ENCODE measurements around the gene GABRA4.

The GABRA4 gene

DNA sequence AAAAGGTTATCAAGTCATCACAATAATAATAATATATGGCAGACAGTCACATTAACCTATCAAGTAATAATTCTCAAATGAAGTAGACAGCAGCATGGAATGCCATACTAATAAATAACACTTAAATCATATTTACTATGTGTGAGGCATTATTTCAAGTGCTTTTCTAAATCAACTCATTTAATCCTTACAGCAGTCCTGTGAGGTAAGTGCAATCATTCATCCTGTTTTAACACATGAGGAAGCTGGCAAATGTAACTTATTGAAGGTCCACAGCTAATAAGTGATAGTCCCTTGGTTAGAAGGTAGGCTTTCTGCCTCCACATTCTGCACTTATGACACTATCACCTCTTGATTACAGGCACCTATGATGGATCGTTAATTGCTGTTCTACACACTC is 24.5 kb downstream of the GABRA4 start:
- no peak overlapping the region for H3K4me3 ChIP-seq (ENCODE audit: low read length)
- no peak for TF ChIP-seq EZH2phosphoT487 (IDR thresholded peaks at IDR 0.05; ENCODE audit: low read length)
- TF ChIP-seq, protein P1, sequence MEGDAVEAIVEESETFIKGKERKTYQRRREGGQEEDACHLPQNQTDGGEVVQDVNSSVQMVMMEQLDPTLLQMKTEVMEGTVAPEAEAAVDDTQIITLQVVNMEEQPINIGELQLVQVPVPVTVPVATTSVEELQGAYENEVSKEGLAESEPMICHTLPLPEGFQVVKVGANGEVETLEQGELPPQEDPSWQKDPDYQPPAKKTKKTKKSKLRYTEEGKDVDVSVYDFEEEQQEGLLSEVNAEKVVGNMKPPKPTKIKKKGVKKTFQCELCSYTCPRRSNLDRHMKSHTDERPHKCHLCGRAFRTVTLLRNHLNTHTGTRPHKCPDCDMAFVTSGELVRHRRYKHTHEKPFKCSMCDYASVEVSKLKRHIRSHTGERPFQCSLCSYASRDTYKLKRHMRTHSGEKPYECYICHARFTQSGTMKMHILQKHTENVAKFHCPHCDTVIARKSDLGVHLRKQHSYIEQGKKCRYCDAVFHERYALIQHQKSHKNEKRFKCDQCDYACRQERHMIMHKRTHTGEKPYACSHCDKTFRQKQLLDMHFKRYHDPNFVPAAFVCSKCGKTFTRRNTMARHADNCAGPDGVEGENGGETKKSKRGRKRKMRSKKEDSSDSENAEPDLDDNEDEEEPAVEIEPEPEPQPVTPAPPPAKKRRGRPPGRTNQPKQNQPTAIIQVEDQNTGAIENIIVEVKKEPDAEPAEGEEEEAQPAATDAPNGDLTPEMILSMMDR (IDR thresholded peaks at IDR 0.05; ENCODE audit: low read length): no peak
- no peak for TF ChIP-seq EZH2 (optimal IDR thresholded peaks at IDR 0.05; ENCODE audit: low read depth, low read length)
- no peaks in the 10 kb centered on the region for H3K27me3 ChIP-seq (replicated peaks; ENCODE audit: insufficient read depth, low read length)
- no peak for DNase-seq
- no peaks in the 10 kb centered on the region for H3K9me2 ChIP-seq (replicated peaks; ENCODE audit: insufficient read depth, low read length)
- H4K20me1 ChIP-seq (ENCODE audit: insufficient read depth, low read length): no peaks in the 10 kb centered on the region
- no peaks in the 10 kb centered on the region for H3F3A ChIP-seq (ENCODE audit: insufficient read depth, low read length)
- H3K36me3 ChIP-seq (replicated peaks; ENCODE audit: insufficient read depth, low read length): no peaks in the 10 kb centered on the region
- no peak overlapping the region for H3K9ac ChIP-seq (ENCODE audit: low read length)
- no peak overlapping the region for H3K27ac ChIP-seq (ENCODE audit: low read length)
- no peaks in the 10 kb centered on the region for H3K79me2 ChIP-seq (ENCODE audit: low read length)
- no peak overlapping the region for H2AFZ ChIP-seq (ENCODE audit: low read length)
- H3K4me1 ChIP-seq (ENCODE audit: low read length): no peaks in the 10 kb centered on the region
- no peak overlapping the region for H3K4me2 ChIP-seq (ENCODE audit: low read depth, low read length)
- no peaks in the 10 kb centered on the region for H3K9me3 ChIP-seq (replicated peaks; ENCODE audit: insufficient read depth, low read length)

DNA sequence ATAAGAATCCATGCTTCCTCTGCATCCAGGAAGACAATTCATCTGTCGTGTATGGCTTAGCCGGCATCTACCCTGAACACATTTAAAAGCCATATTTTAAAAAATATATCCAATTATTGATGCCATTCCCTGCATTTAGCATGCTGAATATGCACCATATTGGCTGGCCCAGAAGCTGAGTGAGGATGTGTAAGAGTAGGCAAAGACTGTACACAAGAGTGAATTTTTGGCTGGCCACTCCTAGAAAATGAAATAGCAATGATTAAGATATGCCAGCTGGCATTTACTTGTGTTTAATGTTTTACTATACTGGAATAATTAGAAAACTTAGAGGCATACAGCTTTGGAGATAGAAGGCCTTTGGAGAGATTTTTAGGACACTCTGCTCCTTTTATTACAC is 25.8 kb downstream of the GABRA4 start:
- H3K27ac ChIP-seq (ENCODE audit: low read length): no peak overlapping the region
- H3K27me3 ChIP-seq (replicated peaks; ENCODE audit: insufficient read depth, low read length): no peaks in the 10 kb centered on the region
- no peak for DNase-seq

DNA sequence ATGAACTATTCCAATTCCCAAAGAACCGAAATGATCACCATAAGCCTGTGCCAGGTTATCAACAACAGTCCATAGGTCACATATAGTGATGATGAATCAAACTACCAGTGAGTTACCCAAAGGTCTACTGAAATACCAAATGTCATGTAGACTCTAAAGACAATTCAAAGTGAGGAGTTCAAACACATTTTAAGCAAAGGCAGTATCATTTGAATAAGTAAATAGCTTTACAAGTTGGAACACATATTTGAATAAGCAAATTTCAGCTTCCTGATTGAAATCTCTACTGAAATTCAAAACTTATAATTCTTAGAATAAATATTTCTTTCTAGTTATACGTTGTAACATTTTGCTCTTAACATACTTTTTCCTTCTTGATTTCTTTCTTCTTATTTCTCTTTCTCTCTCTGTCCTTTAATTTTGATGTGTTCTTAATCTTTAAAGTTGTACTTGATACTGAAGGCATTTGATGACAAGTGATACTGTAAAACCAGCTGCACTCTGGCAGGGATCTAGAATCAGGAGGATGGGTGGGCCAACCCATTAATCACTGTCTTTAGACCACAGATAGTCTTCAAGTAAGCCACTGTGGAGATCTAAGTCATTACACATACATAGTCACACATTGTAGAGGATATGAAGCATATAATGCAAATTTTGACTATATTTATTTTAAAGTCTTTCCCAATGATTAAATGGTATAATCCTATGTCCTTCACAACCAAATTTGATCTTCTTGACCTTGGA is 34.5 kb downstream of the GABRA4 start:
- no peaks in the 10 kb centered on the region for H3K4me1 ChIP-seq (ENCODE audit: low read length)
- no peaks in the 10 kb centered on the region for H3K79me2 ChIP-seq (ENCODE audit: low read length)
- DNase-seq: no peak
- H2AFZ ChIP-seq (ENCODE audit: low read length): no peak overlapping the region
- H3K4me2 ChIP-seq (ENCODE audit: low read depth, low read length): no peak overlapping the region
- no peaks in the 10 kb centered on the region for H3F3A ChIP-seq (ENCODE audit: insufficient read depth, low read length)
- H3K27ac ChIP-seq (ENCODE audit: low read length): no peak overlapping the region
- no peaks in the 10 kb centered on the region for H3K36me3 ChIP-seq (replicated peaks; ENCODE audit: insufficient read depth, low read length)
- TF ChIP-seq EZH2 (optimal IDR thresholded peaks at IDR 0.05; ENCODE audit: low read depth, low read length) (no peak), EZH2phosphoT487 (IDR thresholded peaks at IDR 0.05; ENCODE audit: low read length) (no peak)
- TF ChIP-seq, protein P1 (IDR thresholded peaks at IDR 0.05; ENCODE audit: low read length): no peak
- no peaks in the 10 kb centered on the region for H4K20me1 ChIP-seq (ENCODE audit: insufficient read depth, low read length)
- no peaks in the 10 kb centered on the region for H3K9me3 ChIP-seq (replicated peaks; ENCODE audit: insufficient read depth, low read length)
- no peak overlapping the region for H3K9ac ChIP-seq (ENCODE audit: low read length)
- H3K27me3 ChIP-seq (replicated peaks; ENCODE audit: insufficient read depth, low read length): no peaks in the 10 kb centered on the region
- H3K4me3 ChIP-seq (ENCODE audit: low read length): no peak overlapping the region
- H3K9me2 ChIP-seq (replicated peaks; ENCODE audit: insufficient read depth, low read length): no peaks in the 10 kb centered on the region

More for the DNA sequence above, 25.8 kb downstream of the GABRA4 start:
- Histone ChIP-seq H3K9me2 (replicated peaks; ENCODE audit: insufficient read depth, low read length) (no peaks in the 10 kb centered on the region), H3K9ac (ENCODE audit: low read length) (no peak overlapping the region), H3K4me3 (ENCODE audit: low read length) (no peak overlapping the region), H3K36me3 (replicated peaks; ENCODE audit: insufficient read depth, low read length) (no peaks in the 10 kb centered on the region), H3F3A (ENCODE audit: insufficient read depth, low read length) (no peaks in the 10 kb centered on the region), H2AFZ (ENCODE audit: low read length) (no peak overlapping the region), H3K79me2 (ENCODE audit: low read length) (no peaks in the 10 kb centered on the region), H3K4me2 (ENCODE audit: low read depth, low read length) (no peak overlapping the region), H4K20me1 (ENCODE audit: insufficient read depth, low read length) (no peaks in the 10 kb centered on the region), H3K9me3 (replicated peaks; ENCODE audit: insufficient read depth, low read length) (no peaks in the 10 kb centered on the region), H3K4me1 (ENCODE audit: low read length) (no peaks in the 10 kb centered on the region)
- TF ChIP-seq, protein P1 (IDR thresholded peaks at IDR 0.05; ENCODE audit: low read length): no peak
- TF ChIP-seq EZH2 (optimal IDR thresholded peaks at IDR 0.05; ENCODE audit: low read depth, low read length) (no peak), EZH2phosphoT487 (IDR thresholded peaks at IDR 0.05; ENCODE audit: low read length) (no peak)

Measured in MM.1S (cell line).